WTC11 (cell line): ENCODE measurements around the gene CUL1. TPM values are rescaled to one million over a fixed set of nuclear protein-coding genes. Genes with fewer than 3 reads are reported as not detected.

ENCODE experiments used
- ATAC-seq: fragments of 200-7000 bp; cut with Tn5 transposase; 2 replicates; pipeline ENCODE4 v1.10.0; 2021; ENCODE audit warnings: mild to moderate bottlenecking, moderate library complexity
- CTCF ChIA-PET: fragments of 300-600 bp; sonication (Branson Sonifier 250); formaldehyde crosslinking; loops from one replicate; lab custom pipeline; 2021; ENCODE audit warnings: antibody characterized with exemption; lab: Charles Lee
- POLR2A ChIA-PET: fragments of 350-600 bp; sonication (Branson Sonifier 250); formaldehyde crosslinking; loops from one replicate; lab custom pipeline; 2021; ENCODE audit warnings: antibody characterized with exemption; lab: Charles Lee
- DNase-seq: peaks from one replicate; pipeline ENCODE4 v3.0.0; 2021; ENCODE audit warnings: low spot score
- H3K27ac Mint-ChIP-seq: 2 replicates; pipeline ENCODE4 v1.8.0; 2021; ENCODE audit warnings: mixed read lengths
- H3K27me3 Mint-ChIP-seq: 2 replicates; pipeline ENCODE4 v1.8.0; 2021; ENCODE audit warnings: low read depth, mild to moderate bottlenecking, moderate library complexity, mixed read lengths
- H3K36me3 Mint-ChIP-seq: 2 replicates; pipeline ENCODE4 v1.8.0; 2021; ENCODE audit warnings: mixed read lengths
- H3K4me1 Mint-ChIP-seq: 2 replicates; pipeline ENCODE4 v1.8.0; 2022; ENCODE audit warnings: mixed read lengths
- H3K4me3 Mint-ChIP-seq: 2 replicates; pipeline ENCODE4 v1.8.0; 2021; ENCODE audit warnings: mild to moderate bottlenecking, moderate library complexity, mixed read lengths
- H3K9me3 Mint-ChIP-seq: 2 replicates; pipeline ENCODE4 v1.8.0; 2021; ENCODE audit warnings: mixed read lengths
- ATF3 ChIP-seq: sonication (generic); formaldehyde crosslinking; conservative IDR thresholded peaks from 2 replicates; pipeline ENCODE4 v1.8.1; 2022; ENCODE audit warnings: mild to moderate bottlenecking, missing genetic modification reagents
- CBFB ChIP-seq: sonication (generic); formaldehyde crosslinking; IDR thresholded peaks from 2 replicates; pipeline ENCODE4 v1.8.1; 2022; ENCODE audit warnings: mild to moderate bottlenecking, low read depth, missing genetic modification reagents
- CREB1 ChIP-seq: sonication (generic); formaldehyde crosslinking; IDR thresholded peaks from 2 replicates; pipeline ENCODE4 v1.8.0; 2023; ENCODE audit warnings: mild to moderate bottlenecking, missing genetic modification reagents
- CTCF ChIP-seq: fragments of 200-600 bp; IDR thresholded peaks from 2 replicates; pipeline ENCODE4 v1.8.0; 2022; ENCODE audit warnings: antibody characterized with exemption
- E2F4 ChIP-seq: sonication (generic); formaldehyde crosslinking; IDR thresholded peaks from 2 replicates; pipeline ENCODE4 v1.8.1; 2022; ENCODE audit warnings: low read depth, mild to moderate bottlenecking, moderate library complexity, missing genetic modification reagents, borderline replicate concordance
- ETV6 ChIP-seq: sonication (generic); formaldehyde crosslinking; IDR thresholded peaks from 2 replicates; pipeline ENCODE4 v1.8.1; 2022; ENCODE audit warnings: mild to moderate bottlenecking, missing genetic modification reagents
- FOXK1 ChIP-seq: sonication (generic); formaldehyde crosslinking; IDR thresholded peaks from 2 replicates; pipeline ENCODE4 v1.8.0; 2022; ENCODE audit warnings: mild to moderate bottlenecking, moderate library complexity, missing genetic modification reagents
- HMGA2 ChIP-seq: fragments of 250-450 bp; sonication (Bioruptor Pico); IDR thresholded peaks from 2 replicates; pipeline ENCODE4 v1.4.0; 2021; ENCODE audit warnings: mild to moderate bottlenecking, moderate library complexity
- IRF2 ChIP-seq: sonication (generic); formaldehyde crosslinking; IDR thresholded peaks from 2 replicates; pipeline ENCODE4 v1.8.0; 2022; ENCODE audit warnings: low read depth, missing genetic modification reagents, borderline replicate concordance
- JAZF1 ChIP-seq: fragments of 250-450 bp; sonication (Bioruptor Pico); IDR thresholded peaks from 2 replicates; pipeline ENCODE4 v1.9.0; 2021; ENCODE audit warnings: moderate library complexity, mild to moderate bottlenecking, inconsistent platforms
- JUN ChIP-seq: sonication (generic); formaldehyde crosslinking; IDR thresholded peaks from 2 replicates; pipeline ENCODE4 v1.8.0; 2023; ENCODE audit warnings: mild to moderate bottlenecking, missing genetic modification reagents
- MXD4 ChIP-seq: fragments of 250-450 bp; sonication (Bioruptor Pico); IDR thresholded peaks from 2 replicates; pipeline ENCODE4 v1.8.0; 2021; ENCODE audit warnings: mild to moderate bottlenecking, moderate library complexity, borderline replicate concordance
- NR2C2 ChIP-seq: sonication (generic); formaldehyde crosslinking; IDR thresholded peaks from 2 replicates; pipeline ENCODE4 v1.8.0; 2022; ENCODE audit warnings: mild to moderate bottlenecking, missing genetic modification reagents
- RORB ChIP-seq: fragments of 250-450 bp; sonication (Bioruptor Pico); IDR thresholded peaks from 2 replicates; pipeline ENCODE4 v1.9.0; 2021; ENCODE audit warnings: mild to moderate bottlenecking
- TCF7 ChIP-seq: sonication (generic); formaldehyde crosslinking; IDR thresholded peaks from 2 replicates; pipeline ENCODE4 v1.8.0; 2022; ENCODE audit warnings: mild to moderate bottlenecking, low read depth, missing genetic modification reagents, moderate library complexity
- TEAD4 ChIP-seq: sonication (generic); formaldehyde crosslinking; IDR thresholded peaks from 2 replicates; pipeline ENCODE4 v1.8.0; 2022; ENCODE audit warnings: mild to moderate bottlenecking, missing genetic modification reagents
- ZBTB43 ChIP-seq: sonication (generic); formaldehyde crosslinking; IDR thresholded peaks from 2 replicates; pipeline ENCODE4 v1.8.1; 2023; ENCODE audit warnings: mild to moderate bottlenecking, missing genetic modification reagents
- ZNF138 ChIP-seq: sonication (generic); formaldehyde crosslinking; conservative IDR thresholded peaks from 2 replicates; pipeline ENCODE4 v1.8.1; 2022; ENCODE audit warnings: mild to moderate bottlenecking, moderate library complexity, missing genetic modification reagents
- ZNF232 ChIP-seq: sonication (generic); formaldehyde crosslinking; IDR thresholded peaks from 2 replicates; pipeline ENCODE4 v1.8.0; 2022; ENCODE audit warnings: mild to moderate bottlenecking, missing genetic modification reagents
- ZNF263 ChIP-seq: sonication (generic); formaldehyde crosslinking; IDR thresholded peaks from 2 replicates; pipeline ENCODE4 v1.8.1; 2022; ENCODE audit warnings: low read depth, mild to moderate bottlenecking, moderate library complexity, missing genetic modification reagents
- ZNF512 ChIP-seq: sonication (generic); formaldehyde crosslinking; IDR thresholded peaks from 2 replicates; pipeline ENCODE4 v1.8.1; 2022; ENCODE audit warnings: missing genetic modification reagents, borderline replicate concordance
- ZNF532 ChIP-seq: fragments of 250-450 bp; sonication (Bioruptor Pico); IDR thresholded peaks from 2 replicates; pipeline ENCODE4 v1.9.0; 2021; ENCODE audit warnings: mild to moderate bottlenecking, borderline replicate concordance
- ZNF671 ChIP-seq: fragments of 250-450 bp; sonication (Bioruptor Pico); IDR thresholded peaks from 2 replicates; pipeline ENCODE4 v1.8.0; 2021; ENCODE audit warnings: mild to moderate bottlenecking
- total RNA-seq: library from RNA; stranded (reverse); gene quantifications from 3 replicates; pipeline ENCODE4 v1.2.3, GENCODE V29; 2021
- TF ChIP-seq, protein P1 (sequence below): sonication (generic); formaldehyde crosslinking; IDR thresholded peaks from 2 replicates; pipeline ENCODE4 v1.8.0; 2022; ENCODE audit warnings: mild to moderate bottlenecking, missing genetic modification reagents

CUL1 gene
- total RNA-seq, 1 experiment from 2014 or later = 50.5 TPM

GRCh38 chr7:148717266-148717793 lies 18.6 kb downstream of the CUL1 start (continued):
- TF ChIP-seq MXD4 (CRISPR knock-in tag) = no peak
- TF ChIP-seq, protein P1, sequence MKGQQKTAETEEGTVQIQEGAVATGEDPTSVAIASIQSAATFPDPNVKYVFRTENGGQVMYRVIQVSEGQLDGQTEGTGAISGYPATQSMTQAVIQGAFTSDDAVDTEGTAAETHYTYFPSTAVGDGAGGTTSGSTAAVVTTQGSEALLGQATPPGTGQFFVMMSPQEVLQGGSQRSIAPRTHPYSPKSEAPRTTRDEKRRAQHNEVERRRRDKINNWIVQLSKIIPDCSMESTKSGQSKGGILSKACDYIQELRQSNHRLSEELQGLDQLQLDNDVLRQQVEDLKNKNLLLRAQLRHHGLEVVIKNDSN (CRISPR knock-in tag) = no peak
- TF ChIP-seq E2F4 (CRISPR knock-in tag) = no peak
- no peak for TF ChIP-seq CTCF
- TF ChIP-seq ZNF512 (CRISPR knock-in tag) = no peak
- TF ChIP-seq ZNF263 = no peak

- CTCF ChIA-PET = interaction anchor here (1.0 kb wide), 1 partner anchor 138 kb away, joined by 3 read pairs; no protein-coding TSS in a partner anchor
- Mint-ChIP-seq H3K4me1 (peaks cover 61% of the 10 kb centered on the region), H3K9me3 (peaks cover 4% of the 10 kb centered on the region), H3K27me3 (no peaks in the 10 kb centered on the region), H3K36me3 (no peaks in the 10 kb centered on the region; the same call in 1 of the 2 replicates), H3K27ac (no peak overlapping the region; the same call in 1 of the 2 replicates), H3K4me3 (no peak overlapping the region)
- POLR2A ChIA-PET = no interaction called here
- ATAC-seq = no peak
- DNase-seq = no peak
- TF ChIP-seq ZNF671 (CRISPR knock-in tag) (no peak), HMGA2 (CRISPR knock-in tag) (no peak), ZNF532 (CRISPR knock-in tag) (no peak), ZNF232 (CRISPR knock-in tag) (no peak), ATF3 (CRISPR knock-in tag) (no peak), RORB (no peak), JUN (CRISPR knock-in tag) (no peak), ZNF138 (CRISPR knock-in tag) (no peak), CTCF (no peak), ETV6 (CRISPR knock-in tag) (no peak), NR2C2 (CRISPR knock-in tag) (no peak), ZBTB43 (no peak), CREB1 (no peak), JAZF1 (CRISPR knock-in tag) (no peak), IRF2 (CRISPR knock-in tag) (no peak), FOXK1 (CRISPR knock-in tag) (no peak), TCF7 (no peak), TEAD4 (CRISPR knock-in tag) (no peak), CBFB (CRISPR knock-in tag) (no peak)
Observed at GRCh38 chr7:148718431-148718830, 19.7 kb downstream of the CUL1 start.
